Activated naive CD8-positive, alpha-beta T cell treated with anti-CD3 and anti-CD28 coated beads for 36 hours (primary cell): ENCODE results near the gene STAP2. TPM values are rescaled to one million over a fixed set of nuclear protein-coding genes. Genes with fewer than 3 reads are reported as not detected.

Experiments used
- DNase-seq: peaks from one replicate; pipeline ENCODE4 v3.0.0; 2021
- H3K27ac Mint-ChIP-seq: one replicate; pipeline ENCODE4 v1.8.0; 2022; ENCODE audit warnings: mild to moderate bottlenecking, moderate library complexity, mixed read lengths
- H3K27me3 Mint-ChIP-seq: one replicate; pipeline ENCODE4 v1.8.0; 2022; ENCODE audit warnings: mild to moderate bottlenecking, mixed read lengths
- H3K36me3 Mint-ChIP-seq: one replicate; pipeline ENCODE4 v1.8.0; 2021; ENCODE audit warnings: mild to moderate bottlenecking, mixed read lengths
- H3K4me1 Mint-ChIP-seq: one replicate; pipeline ENCODE4 v1.8.0; 2021; ENCODE audit warnings: mixed read lengths
- H3K4me3 Mint-ChIP-seq: one replicate; pipeline ENCODE4 v1.8.0; 2022; ENCODE audit warnings: mild to moderate bottlenecking, moderate library complexity, mixed read lengths
- H3K9me3 Mint-ChIP-seq: one replicate; pipeline ENCODE4 v1.8.0; 2022; ENCODE audit warnings: mixed read lengths
- total RNA-seq, 2 experiments: library from RNA; stranded (reverse); gene quantifications; one replicate each; pipeline ENCODE4 v1.2.3, GENCODE V29; 2021

The STAP2 gene
- total RNA-seq, 2 experiments from 2014 or later, result 12.3 to 13.1 TPM

- H3K9me3 Mint-ChIP-seq, result no peaks in the 10 kb centered on the region
- no peak for DNase-seq
- no peak overlapping the region for H3K4me3 Mint-ChIP-seq
- no peak overlapping the region for H3K27ac Mint-ChIP-seq
- no peaks in the 10 kb centered on the region for H3K27me3 Mint-ChIP-seq
- H3K4me1 Mint-ChIP-seq, result peaks cover 23% of the 10 kb centered on the region
- no peaks in the 10 kb centered on the region for H3K36me3 Mint-ChIP-seq
Measured at GRCh38 chr19:4365341-4365740, 26.7 kb upstream of the STAP2 start.

- Mint-ChIP-seq H3K9me3 (no peaks in the 10 kb centered on the region), H3K27me3 (no peaks in the 10 kb centered on the region), H3K4me3 (no peak overlapping the region), H3K27ac (no peak overlapping the region), H3K36me3 (no peaks in the 10 kb centered on the region), H3K4me1 (peaks cover 10% of the 10 kb centered on the region)
- DNase-seq, result no peak
Measured at GRCh38 chr19:4363571-4364304, 25.1 kb upstream of the STAP2 start.

DNA sequence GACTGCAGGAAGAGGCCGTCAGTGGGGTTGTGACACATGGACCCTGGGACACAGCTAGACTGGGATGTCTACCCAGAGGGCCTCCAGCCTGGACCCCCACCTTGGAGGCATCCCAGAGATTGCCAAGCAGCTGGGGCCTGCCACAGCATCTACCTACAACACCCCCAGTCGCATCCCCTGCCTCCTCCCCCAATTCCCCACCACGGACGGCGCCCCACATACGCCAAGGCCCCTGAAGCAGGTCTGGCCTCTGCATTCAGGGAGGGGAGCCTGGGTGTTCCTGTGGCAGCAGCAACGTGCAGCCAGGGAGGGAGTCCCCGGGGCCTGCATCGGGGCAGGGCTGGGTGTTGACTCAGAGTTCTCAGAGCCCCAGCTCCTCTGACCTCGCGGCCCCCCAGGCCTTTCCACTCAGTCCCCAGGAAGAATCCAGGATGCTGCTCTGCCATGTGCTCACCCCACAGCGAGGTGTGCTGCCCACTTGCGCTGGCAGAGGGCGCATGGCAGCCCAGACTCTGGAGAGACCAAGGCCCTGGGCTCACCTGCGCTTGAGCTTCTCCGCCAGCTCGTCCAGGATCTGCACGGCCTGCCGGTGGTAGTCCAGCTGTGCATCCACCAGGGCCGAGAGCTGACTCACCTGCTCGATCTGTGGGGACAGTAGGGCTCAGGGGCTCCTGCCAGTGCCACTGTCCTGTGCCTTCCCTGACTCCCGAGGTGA, 24.4 kb upstream of the STAP2 start:
- H3K36me3 Mint-ChIP-seq, result no peaks in the 10 kb centered on the region
- H3K27ac Mint-ChIP-seq, result no peak overlapping the region
- H3K4me1 Mint-ChIP-seq, result peaks cover 5% of the 10 kb centered on the region
- no peaks in the 10 kb centered on the region for H3K9me3 Mint-ChIP-seq
- H3K4me3 Mint-ChIP-seq, result no peak overlapping the region
- no peaks in the 10 kb centered on the region for H3K27me3 Mint-ChIP-seq
- no peak for DNase-seq

DNA sequence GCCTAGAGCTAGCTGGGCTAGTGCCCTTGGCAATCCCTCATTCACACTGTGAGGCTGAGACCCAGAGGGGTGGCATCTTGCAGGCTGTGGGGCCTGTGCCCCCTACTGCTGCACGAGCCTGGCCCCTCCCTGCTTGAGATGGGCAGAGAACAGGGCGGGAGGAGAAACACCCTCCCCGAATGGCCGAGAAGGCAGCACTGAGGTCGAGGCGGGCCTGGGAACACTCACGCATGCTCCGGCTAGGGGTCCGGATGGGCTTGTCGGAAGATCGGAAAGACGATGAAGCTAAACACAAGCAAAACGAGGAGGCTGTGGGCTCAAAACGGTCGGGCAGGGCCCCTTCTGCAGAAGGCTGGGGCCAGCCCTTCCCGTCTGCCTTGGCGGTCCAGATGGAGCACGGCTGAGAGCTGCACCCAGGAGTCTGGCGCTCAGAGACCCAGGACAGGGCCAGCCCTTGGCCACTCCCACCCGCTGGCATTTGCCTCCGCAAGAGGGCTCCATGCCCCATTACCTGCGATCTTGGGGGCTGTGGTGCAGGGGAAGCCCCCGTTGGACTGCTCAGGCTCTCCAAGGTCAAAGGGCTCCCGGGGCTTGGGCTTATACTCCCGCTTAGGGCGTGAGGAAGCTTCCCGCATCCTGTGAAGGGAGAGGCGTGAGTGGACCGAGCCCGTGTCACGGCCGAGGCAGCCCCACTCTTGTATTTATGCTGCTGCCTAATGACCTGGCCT, 23.6 kb upstream of the STAP2 start:
- H3K36me3 Mint-ChIP-seq, result no peaks in the 10 kb centered on the region
- H3K4me3 Mint-ChIP-seq, result no peak overlapping the region
- no peaks in the 10 kb centered on the region for H3K9me3 Mint-ChIP-seq
- H3K4me1 Mint-ChIP-seq, result peaks cover 1% of the 10 kb centered on the region
- no peak overlapping the region for H3K27ac Mint-ChIP-seq
- DNase-seq, result no peak
- no peaks in the 10 kb centered on the region for H3K27me3 Mint-ChIP-seq

GRCh38 chr19:4361152-4362046, 22.8 kb upstream of the STAP2 start:
- H3K27ac Mint-ChIP-seq, result no peak overlapping the region
- H3K36me3 Mint-ChIP-seq, result no peaks in the 10 kb centered on the region
- DNase-seq, result no peak
- no peaks in the 10 kb centered on the region for H3K4me1 Mint-ChIP-seq
- no peaks in the 10 kb centered on the region for H3K9me3 Mint-ChIP-seq
- no peak overlapping the region for H3K4me3 Mint-ChIP-seq
- no peaks in the 10 kb centered on the region for H3K27me3 Mint-ChIP-seq

GRCh38 chr19:4360641-4361151, 22.1 kb upstream of the STAP2 start:
- Mint-ChIP-seq H3K4me1 (no peaks in the 10 kb centered on the region), H3K9me3 (no peaks in the 10 kb centered on the region), H3K27me3 (no peaks in the 10 kb centered on the region), H3K27ac (peak overlapping the region; percentile 34), H3K4me3 (no peak overlapping the region), H3K36me3 (no peaks in the 10 kb centered on the region)
- no peak for DNase-seq

GRCh38 chr19:4360081-4360569, 21.5 kb upstream of the STAP2 start:
- no peak overlapping the region for H3K27ac Mint-ChIP-seq
- no peaks in the 10 kb centered on the region for H3K9me3 Mint-ChIP-seq
- H3K27me3 Mint-ChIP-seq, result no peaks in the 10 kb centered on the region
- no peak for DNase-seq
- no peak overlapping the region for H3K4me3 Mint-ChIP-seq
- H3K4me1 Mint-ChIP-seq, result no peaks in the 10 kb centered on the region
- H3K36me3 Mint-ChIP-seq, result no peaks in the 10 kb centered on the region

DNA sequence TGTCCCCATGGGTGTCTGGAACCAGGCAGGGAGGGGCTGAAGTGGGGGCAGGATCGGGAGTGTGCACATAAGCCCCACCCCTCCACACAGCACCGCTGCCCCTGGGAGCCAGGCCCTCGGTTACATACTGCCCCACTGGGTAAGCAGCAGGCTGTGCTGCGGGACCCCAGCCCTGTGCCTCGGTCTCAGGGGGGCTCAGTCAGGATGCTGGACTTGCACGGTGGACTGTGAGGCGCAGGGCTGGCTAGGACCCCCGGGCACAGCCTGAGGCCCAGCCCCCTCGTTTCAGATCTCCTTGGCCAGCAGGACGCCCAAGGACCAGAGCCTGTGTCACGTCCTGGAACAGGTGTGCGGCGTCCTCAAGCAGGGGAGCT, 21.0 kb upstream of the STAP2 start:
- H3K4me1 Mint-ChIP-seq, result no peaks in the 10 kb centered on the region
- H3K36me3 Mint-ChIP-seq, result no peaks in the 10 kb centered on the region
- no peak for DNase-seq
- H3K4me3 Mint-ChIP-seq, result no peak overlapping the region
- H3K27ac Mint-ChIP-seq, result no peak overlapping the region
- no peaks in the 10 kb centered on the region for H3K9me3 Mint-ChIP-seq
- H3K27me3 Mint-ChIP-seq, result no peaks in the 10 kb centered on the region

DNA sequence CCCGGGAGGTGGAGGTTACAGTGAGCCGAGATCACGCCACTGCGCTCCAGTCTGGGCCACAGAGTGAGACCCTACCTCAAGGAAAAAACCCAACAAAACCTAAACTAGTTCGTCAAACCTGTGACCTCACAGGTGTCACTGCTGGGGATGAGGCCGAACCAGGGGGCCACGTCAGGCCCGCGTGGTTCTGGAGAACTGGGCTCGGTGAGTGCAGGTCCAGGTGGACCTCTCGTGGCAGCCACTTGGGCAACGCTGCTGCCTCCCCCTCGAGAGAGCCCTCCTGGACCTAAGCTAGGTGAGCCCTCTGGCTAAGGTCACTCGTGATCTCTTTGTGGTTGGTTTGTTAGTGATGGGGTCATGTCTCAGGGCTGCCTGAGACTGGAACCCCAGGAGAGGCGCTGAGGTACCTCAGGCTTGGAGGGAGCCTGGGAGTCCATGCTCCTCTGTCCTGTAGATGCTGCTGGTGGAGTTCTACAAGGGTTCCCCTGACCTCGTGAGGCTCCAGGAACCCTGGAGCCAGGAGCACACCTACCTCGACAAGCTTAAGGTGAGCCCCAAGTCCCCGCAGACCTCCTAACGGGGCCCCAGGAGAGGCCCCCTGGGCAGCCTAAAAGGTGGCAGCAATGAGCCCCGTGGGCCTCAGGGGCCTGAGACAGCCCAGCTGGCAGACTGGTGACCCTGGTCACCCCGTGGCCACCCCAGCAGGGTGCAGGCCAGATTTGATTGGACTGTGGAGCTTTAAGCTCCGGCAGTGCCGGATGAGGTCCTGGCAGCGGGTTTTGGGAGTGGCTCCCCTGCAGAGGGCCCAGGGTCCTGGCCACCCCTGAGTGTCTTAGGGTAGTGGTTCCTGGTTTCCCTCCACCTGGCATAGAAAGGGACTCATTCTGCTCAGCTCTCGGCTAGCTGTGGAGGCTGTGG, 20.3 kb upstream of the STAP2 start:
- no peak for DNase-seq
- no peaks in the 10 kb centered on the region for H3K9me3 Mint-ChIP-seq
- peaks cover 1% of the 10 kb centered on the region for H3K36me3 Mint-ChIP-seq
- H3K27ac Mint-ChIP-seq, result no peak overlapping the region
- no peaks in the 10 kb centered on the region for H3K27me3 Mint-ChIP-seq
- H3K4me3 Mint-ChIP-seq, result no peak overlapping the region
- no peaks in the 10 kb centered on the region for H3K4me1 Mint-ChIP-seq

- no peaks in the 10 kb centered on the region for H3K27me3 Mint-ChIP-seq
- no peak for DNase-seq
- H3K9me3 Mint-ChIP-seq, result no peaks in the 10 kb centered on the region
- peak overlapping the region; percentile 34 for H3K27ac Mint-ChIP-seq
- peaks cover 1% of the 10 kb centered on the region for H3K36me3 Mint-ChIP-seq
- H3K4me3 Mint-ChIP-seq, result no peak overlapping the region
- H3K4me1 Mint-ChIP-seq, result no peaks in the 10 kb centered on the region
Measured at GRCh38 chr19:4357921-4358326, 19.3 kb upstream of the STAP2 start.

DNA sequence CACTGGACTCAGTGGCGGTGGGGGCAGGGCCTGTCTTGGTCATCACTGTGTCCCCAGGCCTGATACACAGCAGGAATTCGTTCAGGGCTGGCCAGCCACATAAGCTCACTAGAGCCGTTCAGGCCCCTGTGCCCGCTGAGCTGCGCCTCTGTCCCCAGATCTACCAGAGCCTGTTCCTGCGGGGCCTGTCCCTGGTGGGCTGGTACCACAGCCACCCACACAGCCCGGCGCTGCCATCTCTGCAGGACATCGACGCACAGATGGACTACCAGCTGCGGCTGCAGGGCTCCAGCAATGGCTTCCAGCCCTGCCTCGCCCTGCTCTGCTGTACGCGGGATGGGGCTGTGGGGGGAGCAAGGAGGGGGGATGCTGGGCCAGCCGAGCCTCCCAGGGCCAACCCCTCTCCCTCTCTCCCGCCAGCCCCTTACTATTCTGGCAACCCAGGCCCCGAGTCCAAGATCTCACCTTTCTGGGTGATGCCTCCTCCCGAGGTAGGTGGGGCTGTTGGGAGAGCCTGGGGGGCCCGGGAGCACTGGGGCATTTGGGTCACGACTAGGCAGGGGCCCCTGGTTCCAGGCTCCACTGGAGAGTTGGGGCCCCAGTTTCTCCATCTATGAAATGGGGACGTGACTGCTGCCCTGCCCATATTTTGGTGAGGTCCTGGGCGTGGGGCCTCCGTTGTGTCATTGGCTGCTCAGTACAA, 18.6 kb upstream of the STAP2 start:
- Mint-ChIP-seq H3K27ac (no peak overlapping the region), H3K4me1 (no peaks in the 10 kb centered on the region), H3K4me3 (no peak overlapping the region), H3K9me3 (no peaks in the 10 kb centered on the region), H3K36me3 (peaks cover 3% of the 10 kb centered on the region), H3K27me3 (no peaks in the 10 kb centered on the region)
- DNase-seq, result no peak

GRCh38 chr19:4354897-4355296, 16.3 kb upstream of the STAP2 start:
- H3K4me1 Mint-ChIP-seq, result no peaks in the 10 kb centered on the region
- H3K9me3 Mint-ChIP-seq, result no peaks in the 10 kb centered on the region

GRCh38 chr19:4354282-4354681, 15.7 kb upstream of the STAP2 start:
- Mint-ChIP-seq H3K4me3 (no peak overlapping the region), H3K36me3 (peaks cover 3% of the 10 kb centered on the region), H3K9me3 (no peaks in the 10 kb centered on the region), H3K27me3 (no peaks in the 10 kb centered on the region), H3K4me1 (no peaks in the 10 kb centered on the region), H3K27ac (no peak overlapping the region)
- no peak for DNase-seq

More at GRCh38 chr19:4354897-4355296, 16.3 kb upstream of the STAP2 start:
- Mint-ChIP-seq H3K36me3 (peaks cover 3% of the 10 kb centered on the region), H3K4me3 (no peak overlapping the region), H3K27me3 (no peaks in the 10 kb centered on the region), H3K27ac (no peak overlapping the region)
- DNase-seq, result no peak
